Cardiac septum (tissue), 1 donor: ENCODE results near the gene DUSP8. TPM values are rescaled to one million over a fixed set of nuclear protein-coding genes. Genes with fewer than 3 reads are reported as not detected.
"Not testable (repeated sequence)": the region's sequence is repeated elsewhere in the genome, so short reads cannot be mapped to it uniquely, and the experiment has no call there.

ENCODE experiments used
- DNase-seq: peaks from one replicate; pipeline ENCODE4 v3.0.0-alpha.2; 2020; ENCODE audit warnings: low spot score
- intact Hi-C: fragments of 100-400 bp; cut with DNase I; formaldehyde crosslinking; loops from one replicate; pipeline ENCODE4 v1.14.0; 2022
- total RNA-seq: library from RNA; stranded (reverse); fragmentation: NEBNext Ultra II Directional; extraction: Animal tissue kit (Norgen Biotek cat#: 25700); gene quantifications from one replicate; pipeline ENCODE4 v1.2.1, GENCODE V29; 2021
- donor health status: DM: no; HTN: no; CAD: no.

DUSP8 gene
- total RNA-seq, 1 donor from 2014 or later: 36.9 TPM

- no peak for DNase-seq
- intact Hi-C loops: no loop called here
These were observed 17.9 kb upstream of the DUSP8 start for GRCh38 chr11:1589996-1590395.

GRCh38 chr11:1589191-1589963, 17.3 kb upstream of the DUSP8 start:
- intact Hi-C loops, DNase-seq: not testable (repeated sequence)

- no peak for DNase-seq
- intact Hi-C loops: no loop called here
These were observed 14.6 kb upstream of the DUSP8 start for GRCh38 chr11:1586699-1587098.

GRCh38 chr11:1584661-1585370, 12.7 kb upstream of the DUSP8 start, which contains the start of gene KRTAP5-1:
Gene KRTAP5-1, minus strand, starts transcription at chr11:1585283. Its CDS starts 34 bp downstream, at chr11:1585249.
- DNase-seq, intact Hi-C loops: not testable (repeated sequence)

GRCh38 chr11:1582909-1583308, 10.8 kb upstream of the DUSP8 start:
- intact Hi-C loops, DNase-seq: not testable (repeated sequence)

- DNase-seq: no peak
- intact Hi-C loops: no loop called here
These were observed 9.9 kb upstream of the DUSP8 start for GRCh38 chr11:1581976-1582375.

GRCh38 chr11:1576825-1577224, 4.8 kb upstream of the DUSP8 start:
- DNase-seq: no peak
- intact Hi-C loops: no loop called here

GRCh38 chr11:1575756-1576155, 3.7 kb upstream of the DUSP8 start:
- intact Hi-C loops, DNase-seq: not testable (repeated sequence)

GRCh38 chr11:1574933-1575242, 2.8 kb upstream of the DUSP8 start:
- intact Hi-C loops: loop anchor here (1.0 to 5.0 kb wide), 2 partner anchors 29 to 38 kb away; no protein-coding TSS in a partner anchor
- DNase-seq: no peak

- no peak for DNase-seq
- intact Hi-C loops: loop anchor here (1.0 to 5.0 kb wide), 2 partner anchors 28 to 37 kb away; no protein-coding TSS in a partner anchor
These were observed 2.3 kb upstream of the DUSP8 start for GRCh38 chr11:1574238-1574932.

- no peak for DNase-seq
These were observed 1.8 kb upstream of the DUSP8 start for GRCh38 chr11:1573903-1574237.

GRCh38 chr11:1573077-1573902, 1.2 kb upstream of the DUSP8 start:
- no peak for DNase-seq
- intact Hi-C loops: loop anchor here (5.0 kb wide), 1 partner anchor 36 kb away; no protein-coding TSS in a partner anchor

More at GRCh38 chr11:1573903-1574237, 1.8 kb upstream of the DUSP8 start:
- intact Hi-C loops: loop anchor here (1.0 to 5.0 kb wide), 2 partner anchors 28 to 37 kb away; no protein-coding TSS in a partner anchor

- no peak for DNase-seq
- intact Hi-C loops: loop anchor here (5.0 kb wide), 1 partner anchor 34 kb away; no protein-coding TSS in a partner anchor
These were observed 293 bp downstream of the DUSP8 start for GRCh38 chr11:1571760-1572196.

- DNase-seq: no peak
- intact Hi-C loops: loop anchor here (5.0 kb wide), 1 partner anchor 34 kb away; no protein-coding TSS in a partner anchor
These were observed 943 bp downstream of the DUSP8 start for GRCh38 chr11:1570896-1571759.

GRCh38 chr11:1570531-1570895, 1.6 kb downstream of the DUSP8 start:
- no peak for DNase-seq
- intact Hi-C loops: loop anchor here (5.0 kb wide), 1 partner anchor 33 kb away; no protein-coding TSS in a partner anchor

GRCh38 chr11:1570001-1570453, 2.0 kb downstream of the DUSP8 start:
- no peak for DNase-seq
- intact Hi-C loops: loop anchor here (5.0 kb wide), 1 partner anchor 33 kb away; no protein-coding TSS in a partner anchor

- DNase-seq: no peak
- intact Hi-C loops: no loop called here
These were observed 2.8 kb downstream of the DUSP8 start for GRCh38 chr11:1569251-1569780.

GRCh38 chr11:1568441-1568911, 3.6 kb downstream of the DUSP8 start:
- intact Hi-C loops: no loop called here
- no peak for DNase-seq
